ENCODE data around the gene IL5.

DNA sequence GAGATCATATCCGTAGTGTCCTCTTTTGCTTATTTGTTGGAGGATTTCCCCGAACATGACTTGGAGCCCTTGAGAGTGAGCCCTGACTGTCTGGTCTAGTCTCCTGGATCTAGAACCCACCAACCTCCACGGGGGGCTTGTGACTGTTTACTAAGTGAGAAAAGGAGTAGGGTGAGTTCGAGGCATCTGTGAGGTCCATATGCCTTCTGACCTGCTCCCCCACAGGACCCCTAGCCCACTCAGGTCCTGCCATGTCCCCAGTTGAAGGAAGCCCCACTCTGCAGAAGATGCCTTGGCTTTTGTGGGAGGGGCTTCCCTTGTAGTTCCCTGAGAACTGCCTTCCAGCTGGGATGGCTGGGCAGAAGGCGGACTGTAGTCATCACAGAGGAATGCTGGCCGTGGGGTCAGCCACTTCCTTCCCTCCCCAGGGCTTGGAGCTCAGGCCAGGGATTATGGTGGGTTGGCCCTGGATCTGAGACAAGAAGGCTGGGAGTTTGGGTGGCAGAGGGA is 45.8 kb downstream of the IL5 start:
- no peak for TF ChIP-seq ZNF274 (IDR thresholded peaks at IDR 0.05; ENCODE audit: low read depth, low read length)
- no peak for TF ChIP-seq YY1 (IDR thresholded peaks at IDR 0.05; ENCODE audit: insufficient read depth, insufficient read length)

All from NT2/D1 (cell line).